ENCODE measurements around the gene TAS2R9.
"Not testable (repeated sequence)": the region's sequence is repeated elsewhere in the genome, so short reads cannot be mapped to it uniquely, and the experiment has no call there.

Gene TAS2R9

DNA sequence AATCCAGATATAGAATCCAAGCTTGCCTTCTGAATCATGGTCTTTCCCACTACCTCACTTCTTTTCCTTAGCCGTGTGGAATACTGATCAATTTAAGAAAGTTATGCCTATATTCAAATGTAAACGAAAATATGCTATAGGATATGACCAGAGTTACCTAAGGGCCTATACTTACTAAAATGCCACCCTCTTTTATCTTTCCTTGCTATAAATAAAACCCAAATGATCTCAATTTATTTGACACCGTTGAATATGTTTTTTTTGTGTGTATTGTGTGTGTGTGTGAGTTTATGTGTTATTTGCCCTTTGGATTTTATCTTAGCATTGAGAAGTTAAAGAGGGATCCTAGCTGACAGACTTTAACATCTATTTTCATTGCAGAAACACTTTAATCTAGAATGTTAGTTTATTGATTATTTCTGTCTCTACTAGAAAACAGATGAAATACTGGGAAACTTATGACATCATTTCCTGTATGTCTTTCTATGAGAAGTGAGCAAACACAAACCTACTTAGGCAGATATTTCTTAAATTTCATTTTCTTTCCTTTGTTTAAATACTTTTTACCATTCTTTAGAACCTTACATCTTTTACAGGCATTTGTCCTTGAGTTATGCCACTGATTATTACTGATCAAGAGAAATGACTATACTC, 2.0 kb upstream of the TAS2R9 start:
- Histone ChIP-seq H3K36me3 (ENCODE audit: control insufficient read depth, insufficient read depth, low read length) (no peaks in the 10 kb centered on the region), H3K9me3 (ENCODE audit: control insufficient read depth, insufficient read depth, low read depth, low read length) (no peaks in the 10 kb centered on the region), H3K27me3 (ENCODE audit: control insufficient read depth, insufficient read depth, low read length) (no peaks in the 10 kb centered on the region), H3K4me1 (ENCODE audit: control insufficient read depth, insufficient read depth, low read length) (peaks cover 7% of the 10 kb centered on the region; the same call in 1 of the 2 replicates), H3K4me3 (ENCODE audit: low read depth, low read length) (no peak overlapping the region), H3K27ac (ENCODE audit: low read depth, low read length) (no peak overlapping the region), H3K9ac (ENCODE audit: low read length) (no peak overlapping the region)

DNA sequence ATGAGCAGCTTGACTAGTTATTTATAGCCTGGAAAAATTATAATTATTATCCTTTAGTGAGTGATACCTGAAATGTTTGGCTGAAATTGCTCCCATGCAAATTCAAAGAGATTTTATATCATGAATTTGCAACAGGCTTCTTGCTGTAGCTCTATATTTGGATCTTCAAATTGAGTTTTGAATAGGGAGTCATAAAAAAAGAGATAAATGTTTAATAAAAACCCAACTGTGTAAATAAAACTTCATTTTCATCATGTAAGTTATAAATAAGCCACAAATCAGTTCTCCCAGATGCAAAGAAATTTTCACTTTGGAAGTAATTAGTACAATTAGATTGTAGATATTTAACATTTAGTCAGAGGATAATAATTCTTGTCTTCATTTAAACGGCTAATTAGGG, 2.8 kb downstream of the TAS2R9 start, which contains the start of gene TAS2R8:
TAS2R8 (minus strand) TSS at position 101 of the 400 bp plus-strand sequence. CDS start 306 bp downstream, outside the sequence.
- no peak within 1 kb of the TSS for H3K4me3 ChIP-seq (ENCODE audit: low read depth, low read length)

GRCh38 chr12:10802587-10802986, 7.4 kb downstream of the TAS2R9 start, which contains the start of gene TAS2R7:
Gene TAS2R7 (minus strand): TSS chr12:10802627. CDS start chr12:10802570, 57 bp downstream.
- H3K9me3 ChIP-seq (ENCODE audit: control insufficient read depth, insufficient read depth, low read depth, low read length): no peaks in the 10 kb centered on the region
- H3K36me3 ChIP-seq (ENCODE audit: control insufficient read depth, insufficient read depth, low read length): no peaks in the 10 kb centered on the region
- H3K27ac ChIP-seq (ENCODE audit: low read depth, low read length): no peak within 1 kb of the TSS
- H3K9ac ChIP-seq (ENCODE audit: low read length): no peak within 1 kb of the TSS
- H3K4me1 ChIP-seq (ENCODE audit: control insufficient read depth, insufficient read depth, low read length): peaks cover 14% of the 10 kb centered on the region
- no peak within 1 kb of the TSS for H3K4me3 ChIP-seq (ENCODE audit: low read depth, low read length)
- H3K27me3 ChIP-seq (ENCODE audit: control insufficient read depth, insufficient read depth, low read length): no peaks in the 10 kb centered on the region

More for the DNA sequence above, 2.8 kb downstream of the TAS2R9 start, which contains the start of gene TAS2R8:
- no peaks in the 10 kb centered on the region for H3K9me3 ChIP-seq (ENCODE audit: control insufficient read depth, insufficient read depth, low read depth, low read length)
- no peak within 1 kb of the TSS for H3K9ac ChIP-seq (ENCODE audit: low read length)
- peaks cover 14% of the 10 kb centered on the region for H3K4me1 ChIP-seq (ENCODE audit: control insufficient read depth, insufficient read depth, low read length)
- no peaks in the 10 kb centered on the region for H3K36me3 ChIP-seq (ENCODE audit: control insufficient read depth, insufficient read depth, low read length)
- no peaks in the 10 kb centered on the region for H3K27me3 ChIP-seq (ENCODE audit: control insufficient read depth, insufficient read depth, low read length)
- H3K27ac ChIP-seq (ENCODE audit: low read depth, low read length): no peak within 1 kb of the TSS

GRCh38 chr12:10801741-10802140, 8.2 kb downstream of the TAS2R9 start:
- Histone ChIP-seq H3K4me1 (ENCODE audit: control insufficient read depth, insufficient read depth, low read length) (peaks cover 14% of the 10 kb centered on the region), H3K9ac (ENCODE audit: low read length) (no peak overlapping the region), H3K9me3 (ENCODE audit: control insufficient read depth, insufficient read depth, low read depth, low read length) (no peaks in the 10 kb centered on the region), H3K36me3 (ENCODE audit: control insufficient read depth, insufficient read depth, low read length) (no peaks in the 10 kb centered on the region), H3K4me3 (ENCODE audit: low read depth, low read length) (no peak overlapping the region), H3K27me3 (ENCODE audit: control insufficient read depth, insufficient read depth, low read length) (no peaks in the 10 kb centered on the region), H3K27ac (ENCODE audit: low read depth, low read length) (no peak overlapping the region)

GRCh38 chr12:10794222-10794621, 15.7 kb downstream of the TAS2R9 start:
- H3K9me3 ChIP-seq (ENCODE audit: control insufficient read depth, insufficient read depth, low read depth, low read length): peaks cover 4% of the 10 kb centered on the region; the same call in 1 of the 2 replicates
- H3K36me3 ChIP-seq (ENCODE audit: control insufficient read depth, insufficient read depth, low read length): no peaks in the 10 kb centered on the region
- no peaks in the 10 kb centered on the region for H3K27me3 ChIP-seq (ENCODE audit: control insufficient read depth, insufficient read depth, low read length)
- no peaks in the 10 kb centered on the region for H3K4me1 ChIP-seq (ENCODE audit: control insufficient read depth, insufficient read depth, low read length)
- no peak overlapping the region for H3K4me3 ChIP-seq (ENCODE audit: low read depth, low read length)
- H3K27ac ChIP-seq (ENCODE audit: low read depth, low read length): no peak overlapping the region
- no peak overlapping the region for H3K9ac ChIP-seq (ENCODE audit: low read length)

DNA sequence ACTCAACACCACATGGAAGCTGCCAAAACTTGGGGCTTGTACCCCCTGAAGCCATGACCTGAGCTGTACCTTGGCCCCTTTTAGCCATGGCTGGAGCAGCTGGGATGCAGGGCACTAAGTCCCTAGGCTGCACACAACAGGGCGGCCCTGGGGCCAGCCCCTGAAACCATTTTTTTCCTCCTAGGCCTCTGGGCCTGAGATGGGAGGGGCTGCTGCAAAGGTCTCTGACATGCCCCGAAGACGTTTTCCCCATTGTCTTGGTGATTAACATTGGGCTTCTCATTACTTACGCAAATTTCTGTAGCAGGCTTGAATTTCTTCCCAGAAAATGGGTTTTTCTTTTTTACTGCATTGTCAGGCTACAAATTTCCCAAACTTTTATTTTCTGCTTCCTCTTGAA, 18.2 kb downstream of the TAS2R9 start:
- H3K9ac ChIP-seq (ENCODE audit: low read length); H3K27me3 ChIP-seq (ENCODE audit: control insufficient read depth, insufficient read depth, low read length); H3K4me1 ChIP-seq (ENCODE audit: control insufficient read depth, insufficient read depth, low read length); H3K27ac ChIP-seq (ENCODE audit: low read depth, low read length); H3K9me3 ChIP-seq (ENCODE audit: control insufficient read depth, insufficient read depth, low read depth, low read length); H3K36me3 ChIP-seq (ENCODE audit: control insufficient read depth, insufficient read depth, low read length); H3K4me3 ChIP-seq (ENCODE audit: low read depth, low read length): not testable (repeated sequence)

DNA sequence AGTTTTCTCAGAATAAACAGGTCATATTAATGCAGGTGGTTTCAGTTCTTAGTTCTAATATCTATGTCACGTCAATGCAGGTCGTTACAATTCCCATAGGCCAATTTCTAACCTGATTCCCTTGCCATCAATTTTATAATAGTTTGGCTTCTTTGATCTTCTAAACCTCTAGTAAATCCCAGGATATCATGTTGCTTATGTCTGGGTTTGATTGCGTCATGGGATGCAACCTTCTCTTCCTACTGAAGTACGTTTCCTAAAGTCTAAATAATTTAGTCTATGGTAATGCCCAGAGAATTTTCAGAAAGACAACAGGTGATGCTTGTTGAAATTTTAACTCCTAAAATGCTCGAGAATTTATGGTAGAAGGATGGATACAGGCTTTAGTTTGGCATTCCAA, 26.7 kb downstream of the TAS2R9 start:
- Histone ChIP-seq H3K27ac (ENCODE audit: low read depth, low read length) (no peak overlapping the region), H3K9me3 (ENCODE audit: control insufficient read depth, insufficient read depth, low read depth, low read length) (no peaks in the 10 kb centered on the region)

GRCh38 chr12:10779103-10779502, 30.9 kb downstream of the TAS2R9 start:
- H3K4me3 ChIP-seq (ENCODE audit: low read depth, low read length): no peak overlapping the region
- no peaks in the 10 kb centered on the region for H3K36me3 ChIP-seq (ENCODE audit: control insufficient read depth, insufficient read depth, low read length)
- no peaks in the 10 kb centered on the region for H3K27me3 ChIP-seq (ENCODE audit: control insufficient read depth, insufficient read depth, low read length)
- no peaks in the 10 kb centered on the region for H3K4me1 ChIP-seq (ENCODE audit: control insufficient read depth, insufficient read depth, low read length)
- no peak overlapping the region for H3K27ac ChIP-seq (ENCODE audit: low read depth, low read length)
- no peak overlapping the region for H3K9ac ChIP-seq (ENCODE audit: low read length)
- no peaks in the 10 kb centered on the region for H3K9me3 ChIP-seq (ENCODE audit: control insufficient read depth, insufficient read depth, low read depth, low read length)

More for the DNA sequence above, 26.7 kb downstream of the TAS2R9 start:
- H3K4me1 ChIP-seq (ENCODE audit: control insufficient read depth, insufficient read depth, low read length): no peaks in the 10 kb centered on the region
- H3K27me3 ChIP-seq (ENCODE audit: control insufficient read depth, insufficient read depth, low read length): no peaks in the 10 kb centered on the region
- H3K9ac ChIP-seq (ENCODE audit: low read length): no peak overlapping the region
- no peak overlapping the region for H3K4me3 ChIP-seq (ENCODE audit: low read depth, low read length)
- no peaks in the 10 kb centered on the region for H3K36me3 ChIP-seq (ENCODE audit: control insufficient read depth, insufficient read depth, low read length)

DNA sequence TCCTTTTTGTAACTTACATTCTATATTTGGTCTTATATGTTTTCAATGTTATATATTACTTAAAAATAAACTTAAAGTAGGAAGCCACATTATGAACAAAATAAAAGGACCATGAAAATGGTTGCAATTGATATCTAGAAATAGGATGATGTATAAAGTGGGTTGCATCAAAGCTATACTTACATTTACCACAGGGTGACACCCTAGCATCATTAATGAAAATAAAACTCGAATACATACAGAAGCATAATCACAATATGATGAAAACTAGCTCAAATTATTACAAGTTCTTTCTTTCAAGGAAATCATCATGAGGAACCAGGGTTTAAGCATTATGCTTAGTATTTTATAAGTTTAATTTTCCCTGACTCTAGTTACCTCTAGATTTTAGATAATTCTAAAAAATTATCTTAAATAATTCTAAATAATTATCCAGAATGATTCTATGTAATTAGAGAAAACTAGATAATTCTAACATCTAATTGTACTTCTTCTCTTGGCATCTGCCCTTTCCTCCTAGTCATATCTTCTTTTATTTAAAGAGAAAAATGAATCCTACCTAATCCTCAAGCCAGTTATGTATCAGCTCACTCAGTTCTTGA, 38.7 kb downstream of the TAS2R9 start:
- no peaks in the 10 kb centered on the region for H3K9me3 ChIP-seq (ENCODE audit: control insufficient read depth, insufficient read depth, low read depth, low read length)
- H3K4me1 ChIP-seq (ENCODE audit: control insufficient read depth, insufficient read depth, low read length): no peaks in the 10 kb centered on the region
- no peaks in the 10 kb centered on the region for H3K27me3 ChIP-seq (ENCODE audit: control insufficient read depth, insufficient read depth, low read length)
- H3K4me3 ChIP-seq (ENCODE audit: low read depth, low read length): no peak overlapping the region
- no peaks in the 10 kb centered on the region for H3K36me3 ChIP-seq (ENCODE audit: control insufficient read depth, insufficient read depth, low read length)
- no peak overlapping the region for H3K27ac ChIP-seq (ENCODE audit: low read depth, low read length)
- no peak overlapping the region for H3K9ac ChIP-seq (ENCODE audit: low read length)

GRCh38 chr12:10759657-10760056, 50.3 kb downstream of the TAS2R9 start:
- Histone ChIP-seq H3K4me1 (ENCODE audit: control insufficient read depth, insufficient read depth, low read length) (no peaks in the 10 kb centered on the region), H3K27ac (ENCODE audit: low read depth, low read length) (no peak overlapping the region)

More at GRCh38 chr12:10759657-10760056, 50.3 kb downstream of the TAS2R9 start:
- no peaks in the 10 kb centered on the region for H3K36me3 ChIP-seq (ENCODE audit: control insufficient read depth, insufficient read depth, low read length)
- no peak overlapping the region for H3K9ac ChIP-seq (ENCODE audit: low read length)
- no peaks in the 10 kb centered on the region for H3K27me3 ChIP-seq (ENCODE audit: control insufficient read depth, insufficient read depth, low read length)
- H3K9me3 ChIP-seq (ENCODE audit: control insufficient read depth, insufficient read depth, low read depth, low read length): peaks cover 22% of the 10 kb centered on the region
- no peak overlapping the region for H3K4me3 ChIP-seq (ENCODE audit: low read depth, low read length)
